Measurements from ENCODE around the gene GZF1.

- TF ChIP-seq CTCF (IDR thresholded peaks at IDR 0.05) (no peak), POLR2A (IDR thresholded peaks at IDR 0.05) (no peak)
These were observed 16.0 kb upstream of the GZF1 start for GRCh38 chr20:23346002-23346401.

All from adrenal gland (tissue), 5 donors.